HL-60 (cell line): ENCODE data around the gene RORC.

Experiments used
- DNase-seq, 2 experiments: peaks; one replicate each; pipeline ENCODE4 v3.0.0-alpha.2; 2010 to 2020; ENCODE audit warnings: low read depth in 1 of 2, low spot score in 1 of 2
- H3K27ac ChIP-seq: fragments of 250-450 bp; sonication (Bioruptor Pico); replicated peaks from 2 replicates; pipeline ENCODE4 v1.5.1; 2020; ENCODE audit warnings: mild to moderate bottlenecking, moderate library complexity
- H3K27me3 ChIP-seq: fragments of 250-450 bp; sonication (Bioruptor Pico); 2 replicates; pipeline ENCODE4 v1.5.1; 2021; ENCODE audit warnings: mild to moderate bottlenecking, moderate library complexity; ENCODE audit not compliant: insufficient read depth, poor library complexity, severe bottlenecking
- H3K4me3 ChIP-seq: replicated peaks from 2 replicates; pipeline ENCODE4 v1.5.1; 2011; ENCODE audit warnings: mild to moderate bottlenecking, control low read depth, low read length; ENCODE audit not compliant: insufficient read depth
- CTCF ChIP-seq: IDR thresholded peaks from one replicate; pipeline ENCODE4 v1.5.1; 2011; ENCODE audit warnings: low read length, control low read depth, inconsistent platforms; ENCODE audit not compliant: insufficient read depth
- GABPA ChIP-seq: IDR thresholded peaks from 2 replicates; pipeline ENCODE4 v1.6.1; 2012; ENCODE audit warnings: low read depth
- POLR2AphosphoS5 ChIP-seq: IDR thresholded peaks from 2 replicates; pipeline ENCODE4 v1.6.1; 2012; ENCODE audit warnings: low read depth
- REST ChIP-seq: IDR thresholded peaks from 2 replicates; pipeline ENCODE4 v1.6.1; 2012; ENCODE audit warnings: low read depth; ENCODE audit not compliant: insufficient replicate concordance
- SPI1 ChIP-seq: IDR thresholded peaks from 2 replicates; pipeline ENCODE4 v1.6.1; 2012; ENCODE audit warnings: low read depth, mild to moderate bottlenecking, borderline replicate concordance

RORC gene

DNA sequence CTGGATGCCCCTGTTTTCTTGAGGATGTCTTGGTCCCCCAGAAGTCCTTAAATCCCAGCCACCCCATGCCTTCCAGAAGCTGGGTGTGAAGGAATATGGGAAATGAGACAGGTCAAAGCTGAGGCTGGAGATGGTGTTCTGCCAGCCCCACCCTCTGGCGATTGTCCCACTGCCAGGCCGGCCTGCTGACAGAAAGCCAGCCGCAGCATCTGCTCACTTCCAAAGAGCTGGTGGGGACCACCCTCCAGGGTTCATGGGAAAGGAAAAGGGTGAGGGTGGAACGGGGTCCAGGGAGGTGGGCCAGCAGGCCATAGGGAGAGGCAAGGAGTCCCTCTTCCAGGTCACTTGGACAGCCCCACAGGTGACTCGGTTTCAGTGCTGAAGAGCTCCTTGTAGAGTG is 24.5 kb downstream of the RORC start:
- no peak for DNase-seq
- Histone ChIP-seq H3K4me3 (no peak overlapping the region), H3K27ac (no peak overlapping the region), H3K27me3 (peaks cover 5% of the 10 kb centered on the region)
- TF ChIP-seq GABPA (no peak), POLR2AphosphoS5 (no peak), SPI1 (no peak), REST (no peak), CTCF (no peak)

- H3K27me3 ChIP-seq = peaks cover 5% of the 10 kb centered on the region
- no peak for TF ChIP-seq GABPA
- TF ChIP-seq CTCF = no peak
- no peak for TF ChIP-seq POLR2AphosphoS5
- no peak for TF ChIP-seq SPI1
- no peak for TF ChIP-seq REST
- DNase-seq = no peak
- H3K27ac ChIP-seq = no peak overlapping the region
- no peak overlapping the region for H3K4me3 ChIP-seq
Measured at GRCh38 chr1:151806170-151806569, 25.4 kb downstream of the RORC start.

DNA sequence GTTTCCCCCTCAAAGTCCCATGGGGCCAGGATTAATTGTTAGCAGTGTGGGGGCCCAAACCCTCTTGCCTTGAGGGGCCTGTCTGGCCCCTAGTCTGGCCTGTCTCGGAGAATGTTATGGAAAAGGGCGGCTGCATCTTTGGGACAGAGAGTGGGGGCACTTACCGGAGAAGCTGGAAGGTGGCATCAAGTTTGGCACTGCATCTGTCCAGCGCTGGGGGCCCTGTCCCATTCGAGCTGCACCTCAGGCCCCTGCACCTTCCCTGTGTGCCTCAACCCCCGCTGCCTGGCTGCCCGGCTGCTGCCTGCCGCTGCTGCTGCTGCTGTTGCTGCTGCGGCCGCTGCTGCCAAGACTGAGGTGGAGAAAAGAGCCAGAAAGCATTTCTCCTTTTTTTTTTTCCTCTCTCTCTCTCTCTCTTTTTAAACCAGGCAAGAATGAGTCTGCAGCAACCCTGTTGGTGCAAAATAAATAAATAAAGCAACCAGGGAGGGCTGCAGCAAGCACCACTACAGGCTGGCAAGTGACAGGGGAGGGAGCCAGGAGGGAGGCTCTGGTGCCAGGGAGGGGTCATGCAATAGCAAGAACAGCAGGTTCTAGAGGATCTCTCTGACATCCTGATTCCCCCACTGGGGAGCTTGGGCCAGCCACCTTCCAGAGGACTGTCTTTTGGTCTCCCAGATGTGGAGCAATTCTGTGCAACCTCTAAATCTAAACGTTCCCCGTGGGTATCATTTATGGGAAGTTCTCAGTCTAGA is 26.4 kb downstream of the RORC start, which contains the start of gene LINGO4:
Gene LINGO4 (minus strand): TSS at position 354 of the 755 bp plus-strand sequence. CDS start 2,715 bp downstream, outside the sequence.
- H3K4me3 ChIP-seq = no peak within 1 kb of the TSS
- peaks cover 9% of the 10 kb centered on the region for H3K27me3 ChIP-seq
- no peak for DNase-seq
- no peak for TF ChIP-seq SPI1
- TF ChIP-seq GABPA = no peak
- TF ChIP-seq CTCF = no peak
- TF ChIP-seq POLR2AphosphoS5 = no peak
- TF ChIP-seq REST = no peak
- no peak within 1 kb of the TSS for H3K27ac ChIP-seq
